Transverse colon (tissue), 4 donors: ENCODE results near the gene SASS6. TPM values are rescaled to one million over a fixed set of nuclear protein-coding genes. Genes with fewer than 3 reads are reported as not detected.

Experiments
- DNase-seq: peaks from one replicate; pipeline ENCODE4 v3.0.0-alpha.2; 2019
- H3K27ac ChIP-seq, 4 donors: fragments of 200-600 bp; sonication (generic); 2 replicates each; pipeline ENCODE4 v1.5.1; 2016 to 2018; ENCODE audit warnings: inconsistent platforms in 4 of 4
- H3K27me3 ChIP-seq: fragments of 200-600 bp; sonication (generic); 2 replicates; pipeline ENCODE4 v1.5.1; 2017; ENCODE audit warnings: inconsistent platforms
- H3K36me3 ChIP-seq, 4 donors: fragments of 200-600 bp; sonication (generic); 2 replicates each; pipeline ENCODE4 v1.5.1; 2017 to 2019; ENCODE audit warnings: inconsistent platforms in 4 of 4
- H3K4me1 ChIP-seq, 4 donors: fragments of 200-600 bp; sonication (generic); 2 replicates each; pipeline ENCODE4 v1.5.1; 2017 to 2020; ENCODE audit warnings: inconsistent platforms in 4 of 4
- H3K4me3 ChIP-seq, 4 donors: fragments of 200-600 bp; sonication (generic); 1 replicate in 1 of 4; 2 replicates in 3 of 4; pipeline versions ENCODE4 v1.5.1 to v1.6.1; 2017 to 2019; ENCODE audit warnings: inconsistent platforms in 4 of 4
- H3K9me3 ChIP-seq, 2 donors: fragments of 200-600 bp; sonication (generic); 2 replicates each; pipeline ENCODE4 v1.5.1; 2017 to 2019; ENCODE audit warnings: inconsistent platforms in 2 of 2
- EP300 ChIP-seq: sonication (generic); formaldehyde crosslinking; IDR thresholded peaks from one replicate; pipeline ENCODE4 v1.6.1; 2017; ENCODE audit warnings: antibody characterized with exemption, low read depth
- POLR2A ChIP-seq: fragments of 450-650 bp; IDR thresholded peaks from one replicate; pipeline ENCODE4 v1.6.1; 2016; ENCODE audit warnings: antibody characterized with exemption, mild to moderate bottlenecking, moderate library complexity
- POLR2AphosphoS5 ChIP-seq, 3 donors: sonication (generic); formaldehyde crosslinking; IDR thresholded peaks; one replicate each; pipeline ENCODE4 v1.6.1; 2016; ENCODE audit warnings: antibody characterized with exemption in 3 of 3
- WGBS, 2 donors: methylation state at CpG; one replicate each; pipeline ENCODE4 v1.1.5; 2018; ENCODE audit warnings: low coverage in 1 of 2; 5-methylcytosine and 5-hydroxymethylcytosine counted together
- in situ Hi-C, 4 donors: fragments of 200-750 bp; cut with MboI; loops; one replicate each; pipeline versions ENCODE4 v1.15.0 to v1.15.1; 2017; ENCODE audit warnings: low sequenced_read_pairs in 3 of 4, low pct_ligation_motif_present in 1 of 4, low pct_unique_long_range_greater_than_20kb in 1 of 4
- intact Hi-C: fragments of 100-400 bp; cut with DNase I; formaldehyde crosslinking; loops from one replicate; pipeline ENCODE4 v1.15.1; 2023; ENCODE audit warnings: low total_unique reads
- total RNA-seq, 4 donors: library from RNA; depleted of rRNA; stranded (reverse); fragments of >200 nt; gene quantifications; one replicate each; pipeline ENCODE4 v1.1.0, GENCODE V29; 2016
- TF ChIP-seq, protein P1 (sequence below), 5 experiments: fragments of 200-600 bp in 3 of 5; fragments of 450-650 bp in 2 of 5; sonication (generic) in 3 of 5; IDR thresholded peaks; 1 replicate in 2 of 5; 2 replicates in 3 of 5; pipeline ENCODE4 v1.5.1; 2016 to 2017; ENCODE audit warnings: antibody characterized with exemption in 5 of 5, inconsistent platforms in 3 of 5, mild to moderate bottlenecking in 2 of 5, moderate library complexity in 1 of 5

SASS6 gene
- total RNA-seq, 4 donors from 2014 or later = 1.2 to 2.4 (median 2.0) TPM

DNA sequence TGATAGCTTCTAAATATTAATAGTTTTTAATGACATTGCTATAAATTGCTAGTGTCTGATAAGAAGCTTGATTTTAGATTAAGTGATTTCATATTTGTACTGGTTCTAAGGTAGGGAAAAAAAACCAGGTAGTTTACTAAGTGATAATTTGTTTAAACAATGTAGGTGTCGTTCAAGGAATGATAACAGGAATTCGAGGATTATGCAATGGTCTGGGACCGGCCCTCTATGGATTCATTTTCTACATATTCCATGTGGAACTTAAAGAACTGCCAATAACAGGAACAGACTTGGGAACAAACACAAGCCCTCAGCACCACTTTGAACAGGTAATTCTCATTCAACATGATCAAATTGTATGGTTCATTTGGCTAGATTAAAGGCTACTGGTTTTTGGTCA, 52.4 kb downstream of the SASS6 start:
- no peak overlapping the region for H3K27ac ChIP-seq
- 74 to 85% methylated on average over 3 of the region's 3 CpGs for WGBS, 2 donors
- peaks cover 0 to 33% (median 13%) of the 10 kb centered on the region in 4 donors for H3K36me3 ChIP-seq
- no peaks in the 10 kb centered on the region for H3K9me3 ChIP-seq
- H3K4me1 ChIP-seq = peaks cover 0 to 4% (median 0%) of the 10 kb centered on the region in 4 donors
- in situ Hi-C loops (no loop called here), intact Hi-C loops (no loop called here)
- TF ChIP-seq POLR2AphosphoS5 (IDR thresholded peaks at IDR 0.05) (no peak), EP300 (no peak), POLR2A (no peak)
- TF ChIP-seq, protein P1, sequence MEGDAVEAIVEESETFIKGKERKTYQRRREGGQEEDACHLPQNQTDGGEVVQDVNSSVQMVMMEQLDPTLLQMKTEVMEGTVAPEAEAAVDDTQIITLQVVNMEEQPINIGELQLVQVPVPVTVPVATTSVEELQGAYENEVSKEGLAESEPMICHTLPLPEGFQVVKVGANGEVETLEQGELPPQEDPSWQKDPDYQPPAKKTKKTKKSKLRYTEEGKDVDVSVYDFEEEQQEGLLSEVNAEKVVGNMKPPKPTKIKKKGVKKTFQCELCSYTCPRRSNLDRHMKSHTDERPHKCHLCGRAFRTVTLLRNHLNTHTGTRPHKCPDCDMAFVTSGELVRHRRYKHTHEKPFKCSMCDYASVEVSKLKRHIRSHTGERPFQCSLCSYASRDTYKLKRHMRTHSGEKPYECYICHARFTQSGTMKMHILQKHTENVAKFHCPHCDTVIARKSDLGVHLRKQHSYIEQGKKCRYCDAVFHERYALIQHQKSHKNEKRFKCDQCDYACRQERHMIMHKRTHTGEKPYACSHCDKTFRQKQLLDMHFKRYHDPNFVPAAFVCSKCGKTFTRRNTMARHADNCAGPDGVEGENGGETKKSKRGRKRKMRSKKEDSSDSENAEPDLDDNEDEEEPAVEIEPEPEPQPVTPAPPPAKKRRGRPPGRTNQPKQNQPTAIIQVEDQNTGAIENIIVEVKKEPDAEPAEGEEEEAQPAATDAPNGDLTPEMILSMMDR (IDR thresholded peaks at IDR 0.05) = no peak
- DNase-seq = no peak
- no peak overlapping the region for H3K4me3 ChIP-seq
- no peaks in the 10 kb centered on the region for H3K27me3 ChIP-seq

DNA sequence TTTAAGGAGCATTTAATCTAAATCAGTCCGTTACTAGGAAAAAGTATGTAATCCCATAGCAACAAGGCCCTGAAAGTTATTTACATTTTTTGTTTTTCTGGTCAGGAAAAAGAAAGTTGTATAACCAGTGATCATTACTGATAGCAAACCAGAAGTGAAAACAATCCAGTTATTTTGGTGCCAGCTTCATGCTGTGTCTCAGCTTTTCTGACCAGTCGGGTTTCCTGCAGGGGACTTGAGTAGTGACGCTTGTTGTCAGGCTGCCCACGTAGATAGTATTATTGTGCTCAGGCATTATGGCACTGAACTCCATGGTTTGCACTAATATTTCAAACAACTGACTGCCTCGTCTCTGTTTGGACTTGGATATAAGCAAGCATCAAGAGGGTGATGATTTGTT, 55.2 kb downstream of the SASS6 start:
- H3K27me3 ChIP-seq = no peaks in the 10 kb centered on the region
- no peak overlapping the region for H3K4me3 ChIP-seq
- H3K4me1 ChIP-seq = peaks cover 0 to 4% (median 0%) of the 10 kb centered on the region in 4 donors
- H3K27ac ChIP-seq = no peak overlapping the region
- H3K9me3 ChIP-seq = no peaks in the 10 kb centered on the region
- WGBS, 2 donors = 92 to 94% methylated on average over 2 to 5 of the region's 5 CpGs
- no peak for DNase-seq
- intact Hi-C loops = no loop called here
- in situ Hi-C loops = no loop called here
- H3K36me3 ChIP-seq = peaks cover 0 to 42% (median 15%) of the 10 kb centered on the region in 4 donors
- TF ChIP-seq POLR2AphosphoS5 (IDR thresholded peaks at IDR 0.05) (no peak), POLR2A (no peak), EP300 (no peak)
- TF ChIP-seq, protein P1 (IDR thresholded peaks at IDR 0.05) = no peak

DNA sequence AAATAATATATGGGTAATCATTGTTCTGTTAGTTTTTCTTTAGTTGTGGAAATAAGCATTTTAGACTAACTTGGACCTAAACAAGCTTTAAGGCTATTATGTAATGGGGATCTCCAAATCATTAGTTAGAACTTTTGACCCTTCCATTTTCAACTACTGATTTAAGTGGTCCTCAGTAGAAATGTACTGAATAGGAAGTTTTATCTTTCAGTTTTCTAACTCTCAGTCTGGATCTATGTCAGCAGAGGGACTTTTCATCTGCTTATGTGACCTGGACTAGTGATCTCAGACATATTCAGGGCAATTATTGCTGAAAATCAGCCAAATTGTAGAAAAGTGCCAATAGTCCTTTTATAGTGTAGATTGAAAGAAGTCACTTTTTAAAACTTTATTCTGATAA, 56.0 kb downstream of the SASS6 start:
- DNase-seq = no peak
- intact Hi-C loops (no loop called here), in situ Hi-C loops (no loop called here)
- H3K27ac ChIP-seq = no peak overlapping the region
- no peaks in the 10 kb centered on the region for H3K27me3 ChIP-seq
- peaks cover 0 to 41% (median 14%) of the 10 kb centered on the region in 4 donors for H3K36me3 ChIP-seq
- H3K4me1 ChIP-seq = peaks cover 0 to 4% (median 0%) of the 10 kb centered on the region in 4 donors
- H3K4me3 ChIP-seq = no peak overlapping the region
- TF ChIP-seq POLR2AphosphoS5 (IDR thresholded peaks at IDR 0.05) (no peak), EP300 (no peak), POLR2A (no peak)
- TF ChIP-seq, protein P1 (IDR thresholded peaks at IDR 0.05) = no peak
- no peaks in the 10 kb centered on the region for H3K9me3 ChIP-seq

- in situ Hi-C loops = no loop called here
- intact Hi-C loops = no loop called here
- peaks cover 0 to 4% (median 0%) of the 10 kb centered on the region in 4 donors for H3K4me1 ChIP-seq
- no peak for DNase-seq
- WGBS, 2 donors = 75 to 78% methylated on average over 2 of the region's 2 CpGs
- no peak overlapping the region for H3K27ac ChIP-seq
- TF ChIP-seq, protein P1 (IDR thresholded peaks at IDR 0.05) = no peak
- TF ChIP-seq POLR2AphosphoS5 (IDR thresholded peaks at IDR 0.05) (no peak), EP300 (no peak), POLR2A (no peak)
- H3K4me3 ChIP-seq = no peak overlapping the region
- H3K27me3 ChIP-seq = no peaks in the 10 kb centered on the region
- H3K9me3 ChIP-seq = no peaks in the 10 kb centered on the region
- peaks cover 0 to 37% (median 12%) of the 10 kb centered on the region in 4 donors for H3K36me3 ChIP-seq
Measured at GRCh38 chr1:100076319-100076718, 56.4 kb downstream of the SASS6 start.
